GM19455 (cell line): ENCODE data around the gene PDGFA.

Source experiments
- ATAC-seq: cut with Tn5 transposase; IDR thresholded peaks from one replicate; pipeline ENCODE4 v1.9.1; 2021; ENCODE audit not compliant: unreplicated experiment

The PDGFA gene

DNA sequence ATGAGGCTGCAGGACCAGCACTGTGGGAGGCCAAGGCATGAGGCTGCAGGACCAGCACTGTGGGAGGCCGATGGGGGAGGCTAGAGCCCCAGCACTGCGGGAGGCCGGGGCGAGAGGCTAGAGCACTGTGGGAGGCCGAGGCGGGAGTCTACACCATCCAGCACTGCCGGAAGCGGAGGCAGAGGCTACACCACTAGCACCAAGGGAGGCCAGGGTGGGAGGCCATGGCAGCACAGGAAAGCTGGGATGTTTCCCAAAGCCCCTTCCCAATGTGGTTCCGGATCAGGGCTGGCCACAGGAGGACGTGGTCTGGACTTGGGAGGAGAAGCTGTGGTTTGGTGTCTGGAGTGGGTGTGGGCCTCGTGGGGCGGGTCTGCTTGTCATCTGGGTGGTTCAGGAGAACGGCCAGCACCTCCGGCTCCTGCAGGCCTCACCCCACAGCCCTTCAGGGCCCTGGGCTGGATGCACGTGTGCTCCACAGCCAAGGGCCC is 43.6 kb downstream of the PDGFA start:
- ATAC-seq, result no peak

DNA sequence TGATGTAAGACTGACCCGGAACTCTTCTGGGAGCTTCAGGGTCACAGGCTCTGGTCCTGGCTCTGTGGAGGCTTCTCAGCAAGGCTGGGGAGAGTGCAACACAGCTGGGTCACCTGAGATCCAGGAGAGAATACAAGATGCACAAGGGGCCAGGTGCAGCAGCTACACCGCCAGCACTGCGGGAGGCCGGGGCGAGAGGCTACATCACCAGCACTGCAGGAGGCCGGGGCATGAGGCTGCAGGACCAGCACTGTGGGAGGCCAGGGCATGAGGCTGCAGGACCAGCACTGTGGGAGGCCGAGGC is 44.3 kb downstream of the PDGFA start:
- no peak for ATAC-seq

DNA sequence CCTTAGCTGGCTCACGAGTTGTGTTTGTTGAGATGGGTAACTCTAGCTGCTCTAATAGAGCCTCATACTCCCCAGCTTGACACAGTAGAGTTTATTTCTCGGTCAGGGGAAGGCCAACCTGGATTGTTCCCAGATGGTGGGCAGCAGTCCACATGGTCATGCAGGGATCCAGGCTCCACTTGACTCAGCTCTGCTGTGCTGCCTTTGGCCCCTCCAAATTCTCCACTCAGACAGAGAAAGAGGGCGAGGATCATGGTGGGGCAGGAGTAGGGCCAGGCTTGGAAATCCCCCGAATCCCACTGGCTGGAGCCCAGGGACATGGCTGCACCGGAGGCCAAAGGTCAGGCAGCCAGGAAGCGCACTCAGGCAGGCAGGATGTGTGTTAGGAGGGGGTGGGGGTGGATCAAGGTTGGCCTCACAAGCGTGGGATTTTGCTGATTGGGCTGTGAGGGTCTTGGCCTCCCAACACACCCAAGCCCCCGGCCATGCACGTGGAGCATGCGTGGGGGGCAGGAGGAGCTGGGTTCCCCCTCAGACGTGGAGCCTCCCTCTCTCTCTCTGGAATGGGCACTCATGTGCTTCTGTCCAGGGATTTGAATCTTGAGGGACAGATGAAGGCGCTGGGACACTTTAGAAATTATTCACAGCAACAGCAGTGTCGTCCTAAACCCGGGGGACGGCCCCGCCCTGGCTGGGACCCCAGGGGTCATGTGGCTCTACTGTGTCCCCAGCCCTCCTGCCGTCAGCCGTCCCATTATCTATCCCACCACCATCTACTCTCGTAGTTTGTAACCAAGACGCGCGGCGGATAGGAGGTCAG is 44.8 kb downstream of the PDGFA start:
- ATAC-seq, result no peak

DNA sequence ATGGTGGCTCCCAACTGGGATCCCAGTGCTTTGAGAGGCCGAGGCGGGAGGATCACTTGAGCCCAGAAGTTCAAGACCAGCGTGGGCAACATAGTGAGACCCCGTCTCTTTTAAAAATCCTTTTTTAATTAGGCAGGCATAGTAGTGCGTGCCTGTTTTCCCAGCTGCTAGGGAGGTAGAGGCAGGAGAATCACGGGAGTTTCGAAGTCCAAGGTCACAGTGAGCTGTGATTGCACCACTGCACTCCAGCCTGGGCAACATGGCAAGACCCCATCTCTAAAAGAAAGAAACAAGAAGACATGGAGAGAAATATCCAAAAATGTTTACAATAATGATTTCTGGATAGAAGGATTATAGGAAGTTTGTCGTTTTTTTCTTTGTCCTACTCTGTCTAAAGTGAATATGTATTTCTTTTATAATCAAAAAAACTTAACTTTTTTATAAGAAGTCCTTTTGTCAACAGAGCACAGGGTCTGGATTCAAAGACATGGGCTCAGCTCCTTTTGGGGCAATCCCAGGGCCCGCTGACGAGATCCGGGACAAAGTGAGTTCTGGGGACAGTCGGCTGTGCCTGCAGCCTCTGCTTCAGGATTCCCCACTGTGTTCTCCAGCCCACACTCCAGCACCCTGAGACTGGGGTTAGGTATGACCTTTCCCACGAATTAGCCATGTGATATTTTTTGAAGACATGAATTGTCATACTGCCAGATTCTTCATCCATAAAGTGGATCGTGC is 45.6 kb downstream of the PDGFA start:
- ATAC-seq, result no peak

DNA sequence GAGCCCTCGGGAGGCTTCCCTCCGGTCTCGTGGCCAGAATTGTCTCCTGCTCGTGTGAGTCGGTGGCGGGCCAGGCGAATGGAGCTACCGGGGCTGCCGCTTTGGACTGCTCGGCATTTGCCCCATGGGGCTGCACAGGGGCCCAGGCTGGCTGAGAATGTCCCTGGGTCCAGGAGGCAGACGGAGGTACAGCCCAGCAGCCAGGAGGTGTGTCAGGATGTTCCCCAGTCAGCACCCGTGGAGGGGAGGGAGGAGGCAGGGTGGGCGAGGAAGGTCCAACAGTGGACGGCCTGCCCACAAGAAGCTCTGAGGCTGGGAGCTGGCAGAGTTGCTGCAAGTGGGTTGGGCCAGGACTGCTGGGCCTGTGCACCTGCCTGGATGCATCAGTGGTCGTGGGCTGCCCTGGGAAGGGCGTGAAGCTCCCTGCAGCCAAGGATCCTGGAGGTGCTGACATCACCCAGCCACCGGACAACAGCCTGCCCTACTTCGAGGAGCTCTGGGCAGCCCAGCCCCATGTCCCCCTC is 46.4 kb downstream of the PDGFA start:
- ATAC-seq, result no peak

DNA sequence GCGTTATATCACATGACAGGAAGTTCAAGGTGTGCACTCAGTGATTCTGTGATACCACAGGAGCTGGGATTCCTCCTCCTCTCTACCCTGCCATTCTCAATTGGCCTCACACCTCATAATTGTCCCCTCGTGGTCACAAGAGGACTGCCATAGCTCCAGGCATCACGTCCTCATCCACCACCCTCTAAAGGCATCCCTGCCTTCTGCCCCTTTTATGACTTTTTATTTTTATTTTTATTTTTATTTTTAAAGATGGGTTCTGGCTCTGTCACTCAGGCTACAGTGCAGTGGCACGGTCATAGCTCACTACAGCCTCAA is 47.0 kb downstream of the PDGFA start:
- ATAC-seq, result no peak

DNA sequence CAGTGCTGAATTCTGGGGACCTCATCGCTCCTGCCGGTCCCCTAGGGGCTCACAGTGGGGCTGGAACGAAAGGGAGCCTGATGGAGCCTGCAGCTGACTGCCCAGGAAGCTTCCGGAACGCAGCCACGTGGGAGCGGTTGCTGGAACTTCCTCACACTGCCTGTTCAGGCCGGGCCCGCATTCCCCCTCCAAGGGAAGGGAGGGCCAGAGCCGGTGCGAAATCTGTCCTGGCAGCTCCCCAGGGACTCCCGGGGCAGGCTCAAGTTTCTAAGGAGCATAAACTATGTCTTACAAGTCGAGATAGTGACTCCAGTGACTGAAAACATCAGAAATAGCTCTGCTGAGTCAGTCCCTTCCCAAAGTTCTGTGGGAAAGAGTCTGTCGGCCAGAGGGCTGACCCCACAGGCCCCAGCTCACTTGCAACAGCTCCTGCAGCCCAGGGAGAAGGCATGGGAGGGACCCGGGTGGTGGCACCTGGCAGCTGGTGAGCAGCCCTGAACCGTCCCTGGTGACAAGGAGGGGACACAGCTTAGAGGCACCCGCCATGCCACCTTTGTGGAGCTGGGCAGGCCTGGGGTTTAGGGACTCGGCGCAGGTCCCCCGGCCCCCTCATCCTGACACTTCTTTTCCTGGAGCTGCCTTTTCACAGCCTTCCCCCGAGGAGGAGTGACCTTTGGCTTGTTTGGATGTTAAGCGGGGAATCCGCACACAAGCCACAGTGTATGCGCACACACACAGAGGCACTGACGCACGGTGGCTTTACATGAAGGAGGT is 47.6 kb downstream of the PDGFA start:
- ATAC-seq, result no peak

DNA sequence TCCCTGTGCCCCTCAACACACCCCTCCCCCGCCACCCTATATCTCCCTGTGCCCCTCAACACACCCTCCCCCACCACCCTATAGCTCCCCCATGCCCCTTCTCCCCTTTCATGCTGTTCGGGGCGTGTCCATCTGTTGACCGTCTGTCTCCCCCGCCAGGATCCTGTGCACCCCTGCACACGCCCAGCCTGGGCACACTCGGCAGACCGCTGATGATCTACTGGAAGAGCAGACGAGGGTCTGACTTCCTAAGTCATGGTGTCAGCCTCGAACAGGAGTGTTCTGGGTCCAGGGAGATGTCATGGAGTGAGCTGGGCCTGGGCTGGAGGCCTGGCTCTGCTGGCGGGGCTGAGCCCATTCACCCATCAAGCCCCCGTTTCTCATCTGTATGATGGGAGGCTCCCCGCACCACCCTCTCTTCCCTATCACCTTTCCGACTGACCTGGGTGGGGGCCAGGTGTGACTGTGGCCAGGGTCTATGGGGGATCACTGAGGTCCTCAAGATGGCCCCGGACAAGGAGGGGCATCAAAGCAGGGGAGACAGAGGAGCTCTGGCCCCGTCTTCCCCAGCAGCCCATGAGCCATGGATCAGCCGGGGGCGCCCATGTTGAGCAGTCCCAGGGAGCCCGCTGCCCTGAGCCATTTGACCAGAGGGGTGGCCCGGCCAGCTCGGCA is 48.3 kb downstream of the PDGFA start:
- ATAC-seq, result no peak

DNA sequence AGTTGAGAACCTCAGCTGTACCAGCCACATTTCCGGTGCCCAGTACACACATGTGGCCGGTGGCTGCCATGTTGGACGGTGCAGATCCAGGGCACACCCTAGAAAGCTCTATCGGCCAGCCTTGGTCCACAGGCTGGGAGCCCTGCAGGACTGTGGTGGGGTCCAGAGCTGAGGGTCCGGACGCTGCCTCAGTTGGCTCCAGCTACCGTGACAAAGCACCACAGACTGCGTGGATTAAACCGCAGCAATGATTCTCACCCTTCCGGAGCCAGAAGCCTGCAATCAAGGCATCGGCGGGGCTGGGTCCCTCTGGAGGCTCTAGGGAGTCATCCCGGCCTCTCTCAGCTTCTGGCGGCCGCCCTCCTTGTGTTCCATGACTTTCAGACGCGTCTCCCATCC is 50.1 kb downstream of the PDGFA start:
- no peak for ATAC-seq

DNA sequence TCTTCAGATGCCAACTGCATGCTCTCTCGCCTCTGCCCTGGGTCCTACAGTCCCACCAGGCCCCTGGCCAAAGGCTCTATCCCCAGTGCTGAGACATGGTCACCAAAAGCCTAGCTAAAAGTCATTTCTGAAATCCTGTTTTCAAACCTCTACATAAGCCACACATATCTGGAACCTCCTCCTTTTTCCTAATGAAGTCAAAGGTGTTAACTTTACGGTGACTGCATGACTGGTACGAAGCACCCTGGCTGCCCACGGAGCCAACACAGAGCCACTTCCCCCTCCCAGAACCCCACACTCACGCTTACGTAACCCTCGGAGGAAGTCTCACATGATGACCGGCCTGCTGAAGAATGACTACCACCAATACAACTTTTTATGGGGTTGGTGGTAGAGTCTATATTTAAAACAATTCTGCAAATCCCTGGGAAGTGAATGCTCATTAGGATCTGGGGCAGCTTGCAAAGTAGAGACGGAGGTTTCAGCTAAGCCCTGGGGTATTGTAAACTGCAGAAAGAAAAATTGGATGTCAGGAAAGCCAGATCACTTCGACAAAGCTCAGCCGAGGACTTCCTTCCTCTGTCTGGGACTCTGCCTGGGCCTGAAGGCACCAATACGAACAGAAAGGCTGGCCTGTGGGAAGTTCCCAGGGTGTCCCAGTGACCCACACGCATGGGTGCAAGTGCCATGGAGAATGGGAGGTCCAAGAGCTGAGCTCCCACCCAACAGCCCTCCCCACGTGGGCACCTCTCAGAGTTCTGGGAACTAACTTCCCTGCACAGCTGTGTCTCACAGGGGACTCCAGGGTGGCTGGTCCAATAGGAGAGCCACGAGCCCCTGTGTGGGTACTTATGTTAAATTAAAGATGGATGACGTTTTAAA is 50.7 kb downstream of the PDGFA start:
- no peak for ATAC-seq

DNA sequence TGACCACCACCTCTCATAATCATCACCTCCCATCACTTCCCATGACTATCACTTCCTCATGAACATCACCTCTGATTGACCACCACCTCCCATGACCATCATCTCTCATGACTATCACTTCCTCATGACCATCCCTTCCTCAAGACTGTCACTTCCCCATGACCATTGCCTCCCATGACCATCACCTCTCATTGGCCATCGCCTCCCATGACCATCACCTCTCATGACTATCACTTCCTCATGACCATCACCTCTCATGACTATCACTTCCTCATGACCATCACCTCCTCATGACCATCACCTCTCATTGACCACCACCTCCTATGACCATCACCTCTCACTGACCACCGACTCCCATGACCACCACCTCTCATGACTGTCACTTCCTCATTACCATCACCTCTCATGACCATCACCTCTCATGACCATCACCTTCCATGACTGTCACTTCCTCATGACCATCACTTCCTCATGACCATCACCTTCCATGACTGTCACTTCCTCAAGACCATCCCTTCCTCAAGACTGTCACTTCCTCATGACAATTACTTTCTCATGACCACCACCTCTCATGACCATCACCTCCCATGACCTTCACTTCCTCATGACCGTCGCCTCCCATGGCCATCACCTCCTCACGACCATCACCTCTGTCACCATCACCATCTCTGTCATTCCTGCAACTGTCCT is 51.6 kb downstream of the PDGFA start:
- no peak for ATAC-seq

DNA sequence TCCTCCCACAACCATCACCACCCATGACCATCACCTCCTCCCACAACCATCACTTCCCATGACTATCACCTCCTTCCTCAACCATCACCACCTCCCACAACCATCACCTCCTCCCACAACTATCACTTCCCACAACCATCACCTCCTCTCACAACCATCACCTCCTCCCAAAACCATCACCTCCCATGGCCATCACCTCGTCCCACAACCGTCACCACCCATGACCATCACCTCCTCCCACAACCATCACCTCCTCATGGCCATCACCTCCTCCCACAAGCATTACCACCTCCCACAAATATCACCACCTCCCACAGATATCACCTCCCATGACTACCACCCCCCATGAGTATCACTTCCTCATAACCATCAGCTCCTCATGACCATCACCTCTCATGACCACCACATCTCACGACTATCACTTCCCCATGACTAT is 52.2 kb downstream of the PDGFA start:
- no peak for ATAC-seq

DNA sequence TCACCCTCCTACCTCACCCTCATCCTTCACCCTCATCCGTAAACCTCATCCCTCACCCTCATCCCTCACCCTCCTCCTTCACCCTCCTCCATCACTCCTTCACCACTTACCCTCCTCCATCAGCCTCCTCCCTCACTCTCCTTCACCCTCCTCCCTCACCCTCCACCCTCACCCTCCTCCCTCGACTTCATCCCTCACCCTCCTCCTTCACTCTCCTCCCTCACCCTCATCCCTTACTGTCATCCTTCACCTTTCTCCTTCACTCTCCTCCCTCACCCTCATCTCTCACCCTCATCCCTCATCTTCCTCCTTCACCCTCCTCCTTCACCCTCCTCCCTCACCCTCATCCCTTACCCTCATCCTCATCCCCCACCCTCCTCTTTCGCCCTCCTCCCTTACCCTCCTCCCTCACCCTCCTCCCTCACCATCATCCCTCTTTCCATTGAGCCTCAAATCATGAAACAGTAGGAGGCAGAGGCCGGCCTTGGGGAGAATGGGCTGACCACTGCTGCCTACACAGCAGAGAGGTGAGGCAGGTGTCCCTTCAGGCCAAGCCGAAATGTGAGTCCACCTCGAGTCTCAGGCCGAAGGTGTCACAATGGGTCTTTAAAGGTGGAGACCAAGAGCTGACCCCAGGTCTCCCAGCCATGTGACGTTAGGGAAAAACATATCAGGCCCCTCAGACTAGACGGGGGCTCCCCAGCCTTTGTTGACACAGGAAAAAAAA is 53.0 kb downstream of the PDGFA start:
- no peak for ATAC-seq

DNA sequence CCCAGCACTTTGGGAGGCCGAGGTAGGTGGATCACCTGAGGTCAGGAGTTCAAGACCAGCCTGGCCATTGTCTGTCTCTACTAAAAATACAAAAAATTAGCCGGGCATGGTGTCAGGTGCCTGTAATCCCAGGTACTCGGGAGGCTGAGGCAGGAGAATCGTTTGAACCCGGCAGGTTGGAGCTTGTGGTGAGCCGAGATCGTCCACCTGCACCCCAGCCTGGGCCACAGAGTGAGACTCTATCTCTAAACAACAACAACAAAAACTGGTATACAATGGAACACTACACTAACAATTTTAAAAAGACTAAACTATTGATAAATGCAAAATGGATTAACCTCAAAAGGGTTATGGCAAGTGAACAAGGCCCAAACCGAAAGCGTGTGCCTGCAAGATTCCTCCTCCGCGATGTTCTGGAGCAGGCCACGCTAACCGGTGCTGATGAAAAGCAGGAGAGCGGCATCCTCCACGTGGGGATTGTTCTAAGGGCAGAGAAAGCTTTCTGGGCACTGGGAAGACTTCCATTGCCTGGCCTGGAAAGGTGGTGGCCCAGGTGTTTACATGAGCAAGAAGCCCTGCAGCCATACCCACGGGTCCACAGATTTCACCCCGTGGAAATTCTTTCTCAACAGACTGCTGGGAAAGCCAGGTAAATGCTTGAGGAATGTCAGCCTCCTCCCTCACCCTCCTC is 53.8 kb downstream of the PDGFA start:
- no peak for ATAC-seq

DNA sequence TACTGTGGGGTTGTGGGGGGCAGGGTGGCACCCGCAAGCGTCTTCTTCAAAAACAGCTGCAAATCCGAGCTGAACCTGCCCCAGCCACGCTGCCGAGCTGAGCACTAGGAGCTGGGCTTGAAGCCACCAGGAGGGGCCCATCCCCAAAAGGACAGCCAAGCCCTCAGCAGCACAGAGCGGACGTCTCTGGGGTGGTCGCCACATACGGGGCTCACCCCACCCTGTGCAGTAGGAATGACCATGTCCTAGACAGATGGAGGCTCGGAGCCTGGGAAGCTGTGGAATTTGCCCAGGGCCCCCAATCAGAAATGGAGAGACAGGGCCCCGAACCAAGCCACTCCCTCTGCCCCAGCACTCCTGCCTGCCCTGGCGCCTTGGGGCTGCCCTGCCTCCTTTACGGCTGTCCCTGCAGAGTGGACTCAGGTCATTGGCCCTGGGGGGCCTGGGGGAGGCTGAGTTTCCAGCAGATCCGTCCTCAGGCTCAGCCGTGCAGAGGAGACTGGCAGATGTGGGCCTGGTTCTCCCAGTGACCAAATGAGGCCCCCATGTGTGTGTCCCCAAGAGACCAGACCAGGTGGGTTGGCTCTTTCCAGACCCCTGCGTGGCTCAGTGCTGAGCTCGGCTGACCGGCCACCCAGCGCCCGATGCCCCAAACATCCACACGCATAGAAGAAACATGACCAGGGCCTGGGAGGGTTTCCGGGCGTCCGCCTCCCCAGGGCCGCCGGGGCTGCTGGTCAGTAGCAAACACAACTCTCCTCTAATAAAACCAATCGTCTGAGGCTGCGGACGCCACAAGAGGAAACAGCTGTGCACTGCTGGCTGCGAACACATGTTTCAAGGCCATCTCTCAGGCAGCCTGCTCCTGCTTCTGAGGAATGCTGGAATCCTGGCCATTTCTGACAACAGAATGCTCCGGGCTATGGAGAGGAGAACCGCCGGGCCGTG is 54.9 kb downstream of the PDGFA start:
- no peak for ATAC-seq

DNA sequence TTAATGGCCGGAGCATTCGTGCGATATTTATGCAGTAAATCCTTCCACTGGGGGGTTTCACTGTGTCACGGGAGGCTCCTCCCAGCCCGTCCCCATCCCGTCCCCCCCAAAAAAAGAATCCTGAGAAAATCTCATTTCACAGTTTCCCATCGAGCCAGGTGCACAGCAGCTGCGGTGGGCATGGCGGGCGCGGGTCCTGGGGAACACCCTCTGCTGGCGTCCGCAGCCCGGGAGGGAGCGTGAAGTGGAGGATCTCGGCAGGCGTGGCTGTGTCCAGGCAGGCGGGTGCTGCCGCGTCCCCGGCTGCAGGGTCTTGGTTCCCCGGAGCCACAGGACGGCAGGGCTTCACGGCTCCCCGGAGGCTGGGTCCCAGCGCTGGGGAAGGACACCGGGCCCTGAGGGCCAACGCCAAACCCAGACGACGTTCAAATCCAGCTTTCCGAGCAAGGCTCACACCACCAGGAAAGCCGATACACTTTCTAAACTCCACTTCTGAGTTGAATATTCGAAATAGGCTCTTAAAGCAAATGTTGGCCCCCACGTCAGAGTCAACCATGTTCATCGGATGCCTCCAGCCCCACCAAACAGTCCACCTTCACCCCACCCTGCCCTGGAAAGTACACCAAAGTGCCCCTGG is 55.7 kb downstream of the PDGFA start:
- ATAC-seq, result no peak

DNA sequence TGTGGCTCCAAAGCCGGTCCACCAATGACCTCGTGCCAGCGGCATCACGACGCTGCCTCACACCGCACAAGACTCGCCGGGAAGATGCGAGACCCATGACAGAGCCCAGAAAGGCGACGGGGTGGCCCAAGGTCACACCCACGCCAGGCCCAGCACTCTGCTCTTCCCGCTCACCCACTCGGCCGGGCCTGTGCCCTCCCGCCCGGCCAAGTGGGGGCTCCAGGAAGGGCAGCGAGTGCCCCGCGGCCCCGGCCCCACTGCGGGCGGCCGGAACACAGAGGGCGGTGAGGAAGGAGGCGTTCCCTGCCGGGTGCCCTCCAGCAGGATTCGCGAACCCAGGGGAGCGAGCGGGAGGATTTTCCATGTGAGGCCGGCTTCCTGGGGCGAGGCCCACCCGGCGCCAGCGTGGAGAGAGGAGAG is 56.3 kb downstream of the PDGFA start:
- no peak for ATAC-seq
